ENCODE results near the gene EP300.
"Not testable (repeated sequence)": the region's sequence is repeated elsewhere in the genome, so short reads cannot be mapped to it uniquely, and the experiment has no call there.

EP300 gene

GRCh38 chr22:41091132-41092022 lies 1.0 kb upstream of the EP300 start:
- peak; percentile 97 to 99 for DNase-seq

GRCh38 chr22:41092847-41093411 lies 537 bp downstream of the EP300 start:
- peak in 1 of 2 donors; percentile 49 for DNase-seq

- DNase-seq, result peak in 1 of 2 donors; percentile 23
Observed at GRCh38 chr22:41094041-41094593, 1.7 kb downstream of the EP300 start.

GRCh38 chr22:41096391-41096790 lies 4.0 kb downstream of the EP300 start:
- DNase-seq, result no peak

GRCh38 chr22:41096841-41097240 lies 4.4 kb downstream of the EP300 start:
- no peak for DNase-seq

- no peak for DNase-seq
Observed at GRCh38 chr22:41099036-41099435, 6.6 kb downstream of the EP300 start.

GRCh38 chr22:41106122-41106968 lies 14.0 kb downstream of the EP300 start:
- no peak for DNase-seq

GRCh38 chr22:41106969-41107325 lies 14.6 kb downstream of the EP300 start:
- not testable (repeated sequence) for DNase-seq

- no peak for DNase-seq
Observed at GRCh38 chr22:41110968-41111367, 18.6 kb downstream of the EP300 start.

GRCh38 chr22:41116342-41116741 lies 23.9 kb downstream of the EP300 start:
- DNase-seq, result no peak

GRCh38 chr22:41117127-41117965 lies 25.0 kb downstream of the EP300 start:
- no peak for DNase-seq

GRCh38 chr22:41123151-41123550 lies 30.8 kb downstream of the EP300 start:
- DNase-seq, result no peak

GRCh38 chr22:41124086-41124485 lies 31.7 kb downstream of the EP300 start:
- no peak for DNase-seq

- no peak for DNase-seq
Observed at GRCh38 chr22:41127451-41127850, 35.1 kb downstream of the EP300 start.

- DNase-seq, result no peak
Observed at GRCh38 chr22:41128606-41129005, 36.2 kb downstream of the EP300 start.

GRCh38 chr22:41132550-41132949 lies 40.2 kb downstream of the EP300 start:
- DNase-seq, result no peak

GRCh38 chr22:41140365-41140957 lies 48.1 kb downstream of the EP300 start:
- DNase-seq, result peak in 1 of 2 donors; percentile 9

GRCh38 chr22:41145921-41146320 lies 53.5 kb downstream of the EP300 start:
- DNase-seq, result not testable (repeated sequence)

- DNase-seq, result no peak
Observed at GRCh38 chr22:41146573-41146972, 54.2 kb downstream of the EP300 start.

GRCh38 chr22:41147722-41148121 lies 55.3 kb downstream of the EP300 start:
- no peak for DNase-seq

GRCh38 chr22:41152902-41153301 lies 60.5 kb downstream of the EP300 start:
- no peak for DNase-seq

- no peak for DNase-seq
Observed at GRCh38 chr22:41157083-41157482, 64.7 kb downstream of the EP300 start.
